Suprapubic skin (tissue), 4 donors: Measurements from ENCODE around the gene HACL1.

ENCODE experiments used
- CTCF ChIP-seq, 2 donors: fragments of 200-600 bp in 1 of 2; fragments of 450-650 bp in 1 of 2; sonication (generic) in 1 of 2; IDR thresholded peaks; one replicate each; pipeline ENCODE4 v1.5.1; 2016 to 2019; ENCODE audit warnings: antibody characterized with exemption in 2 of 2, mild to moderate bottlenecking in 1 of 2, moderate library complexity in 1 of 2
- EP300 ChIP-seq: sonication (generic); formaldehyde crosslinking; IDR thresholded peaks from one replicate; pipeline ENCODE4 v1.6.1; 2017; ENCODE audit warnings: antibody characterized with exemption
- POLR2A ChIP-seq, 2 donors: fragments of 450-650 bp; IDR thresholded peaks; one replicate each; pipeline ENCODE4 v1.6.1; 2017; ENCODE audit warnings: antibody characterized with exemption in 2 of 2, mild to moderate bottlenecking in 2 of 2, moderate library complexity in 2 of 2
- POLR2AphosphoS5 ChIP-seq, 3 donors: sonication (generic); formaldehyde crosslinking; IDR thresholded peaks; one replicate each; pipeline ENCODE4 v1.6.1; 2017; ENCODE audit warnings: antibody characterized with exemption in 3 of 3

- TF ChIP-seq CTCF (IDR thresholded peaks at IDR 0.05), result no peak
- TF ChIP-seq EP300, result no peak
- no peak for TF ChIP-seq POLR2AphosphoS5 (IDR thresholded peaks at IDR 0.05)
- no peak for TF ChIP-seq POLR2A (IDR thresholded peaks at IDR 0.05)
Observed at GRCh38 chr3:15551902-15552301, 49.5 kb downstream of the HACL1 start.
